GM18868 (cell line): Measurements from ENCODE around the gene PACRG.
"Not testable (repeated sequence)": the region's sequence is repeated elsewhere in the genome, so short reads cannot be mapped to it uniquely, and the experiment has no call there.

Experiments
- ATAC-seq: cut with Tn5 transposase; IDR thresholded peaks from one replicate; pipeline ENCODE4 v1.9.1; 2021; ENCODE audit warnings: mild to moderate bottlenecking, moderate library complexity; ENCODE audit not compliant: unreplicated experiment

Gene PACRG

DNA sequence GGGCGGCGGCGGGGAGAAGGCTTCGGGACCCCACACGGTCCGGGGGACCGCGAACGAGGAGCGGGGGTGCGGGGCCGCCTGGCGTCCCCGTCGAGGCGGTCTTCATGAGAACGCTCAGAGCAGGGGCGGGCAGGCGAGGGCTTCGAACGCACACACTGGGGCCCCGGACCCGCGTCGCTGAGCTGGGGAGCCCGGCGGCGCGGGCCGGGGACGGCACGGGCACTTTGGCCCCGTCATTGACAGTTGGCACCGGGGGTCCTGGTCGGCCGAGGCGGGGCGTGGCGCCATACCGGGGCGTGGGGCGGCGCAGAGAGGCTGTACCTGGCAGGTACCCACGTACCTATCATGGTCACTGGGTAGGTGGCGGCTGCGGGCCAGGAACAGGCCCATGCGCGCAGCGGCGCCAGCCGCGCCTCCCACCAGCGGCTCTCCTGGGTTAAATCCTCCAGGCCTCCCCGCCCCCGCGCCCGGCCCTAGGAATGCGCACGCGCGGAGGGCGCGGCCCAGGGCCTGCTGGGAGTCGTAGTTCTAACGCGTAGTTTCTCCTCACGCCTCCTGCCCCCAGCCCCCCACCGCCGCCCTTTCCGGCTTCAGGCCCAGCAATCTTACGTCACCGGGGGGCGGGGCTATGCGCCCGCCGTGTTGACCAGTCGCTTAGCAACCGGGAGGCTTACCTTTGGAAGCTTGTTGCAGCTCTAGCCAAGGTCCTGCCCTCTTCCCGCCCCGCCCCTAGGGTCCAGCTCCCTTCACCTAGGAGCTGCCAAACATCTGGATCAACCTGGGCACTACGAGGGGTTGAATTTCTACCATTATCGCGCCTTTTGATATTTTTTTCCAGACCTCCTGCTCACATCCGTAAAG, at the start of gene PACRG, which contains the start of gene PRKN:
Gene PACRG, plus strand, starts transcription at position 653 of the 861 bp plus-strand sequence.
Gene PRKN, minus strand, starts transcription at position 445 of the 861 bp plus-strand sequence.
- peak; percentile 96 for ATAC-seq

DNA sequence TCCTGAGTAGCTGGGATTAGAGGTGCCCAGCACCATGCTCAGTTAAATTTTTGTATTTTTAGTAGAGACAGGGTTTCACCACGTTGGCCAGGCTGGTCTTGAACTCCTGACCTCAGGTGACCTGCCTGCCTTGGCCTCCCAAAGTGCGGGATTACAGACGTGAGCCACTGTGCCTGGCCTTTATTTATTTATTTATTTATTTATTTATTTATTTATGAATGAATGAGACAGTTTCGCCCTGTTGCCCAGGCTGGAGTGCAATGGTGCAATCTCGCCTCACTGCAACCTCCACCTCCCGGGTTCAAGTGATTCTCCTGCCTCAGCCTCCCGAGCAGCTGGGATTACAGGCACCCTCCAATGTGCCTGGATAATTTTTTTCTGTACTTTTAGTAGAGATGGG, 48.9 kb upstream of the PACRG start:
- not testable (repeated sequence) for ATAC-seq

DNA sequence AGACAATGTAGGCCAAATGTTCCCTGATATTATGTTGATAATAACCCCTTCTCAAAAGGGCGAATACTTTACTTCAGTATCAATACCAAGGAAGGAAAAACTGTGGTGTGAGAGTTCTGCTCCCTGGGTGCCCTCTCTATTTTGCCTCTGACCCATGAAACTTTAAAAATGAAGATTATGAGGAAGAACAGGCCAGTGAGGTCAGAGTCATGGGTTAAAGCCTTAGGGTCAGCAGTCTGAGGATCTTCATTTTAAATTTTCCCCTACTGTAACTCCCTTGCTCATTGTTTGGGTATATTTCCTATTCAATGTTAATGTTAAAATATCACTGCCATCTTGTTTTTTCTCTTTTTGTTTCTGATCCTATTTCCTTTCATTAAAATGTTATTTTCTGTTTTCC, 48.1 kb upstream of the PACRG start:
- no peak for ATAC-seq

GRCh38 chr6:162680367-162680766, 47.4 kb upstream of the PACRG start:
- no peak for ATAC-seq

GRCh38 chr6:162680871-162681270, 46.9 kb upstream of the PACRG start:
- no peak for ATAC-seq

- no peak for ATAC-seq
Measured at GRCh38 chr6:162681447-162681846, 46.3 kb upstream of the PACRG start.

GRCh38 chr6:162683135-162683534, 44.6 kb upstream of the PACRG start:
- no peak for ATAC-seq

GRCh38 chr6:162684052-162684451, 43.7 kb upstream of the PACRG start:
- ATAC-seq, result no peak

DNA sequence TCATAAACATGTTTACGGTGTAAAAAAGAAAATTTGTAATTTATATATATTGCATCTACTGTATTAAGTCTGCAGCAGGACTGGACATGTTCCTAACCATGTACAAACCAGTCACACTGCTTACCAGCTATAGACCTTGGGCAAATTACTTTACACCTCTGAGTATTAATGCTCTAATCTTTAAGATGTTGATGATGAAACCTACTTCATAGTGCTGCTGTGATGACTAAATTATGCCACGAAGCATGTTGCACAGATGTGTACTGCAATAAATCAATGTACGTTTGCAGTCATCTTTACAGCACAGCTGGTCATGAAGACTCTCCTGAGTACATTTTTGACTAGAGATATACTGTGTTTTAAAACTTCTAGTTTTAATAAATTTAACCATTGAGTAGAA, 42.8 kb upstream of the PACRG start:
- ATAC-seq, result no peak

DNA sequence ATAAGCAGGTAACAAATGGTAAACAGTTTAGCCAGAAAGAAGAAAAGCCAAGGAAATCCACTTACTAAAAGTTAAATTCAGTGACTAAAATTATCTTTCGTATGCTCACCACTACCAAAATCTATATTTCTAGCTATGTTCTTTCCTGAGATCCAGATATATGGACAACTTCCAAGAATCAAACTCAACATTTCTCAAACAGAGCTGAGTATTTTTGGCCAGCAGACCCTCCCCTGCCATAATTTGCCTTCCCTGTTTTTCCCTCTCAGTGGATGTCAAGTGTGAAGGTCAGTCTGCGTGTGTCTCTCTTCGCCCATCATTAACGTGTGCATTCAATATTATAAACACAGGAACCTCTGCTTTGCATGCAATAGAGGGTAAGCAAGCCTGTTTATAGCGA, 42.2 kb upstream of the PACRG start:
- ATAC-seq, result no peak

GRCh38 chr6:162688751-162689345, 38.9 kb upstream of the PACRG start:
- no peak for ATAC-seq

DNA sequence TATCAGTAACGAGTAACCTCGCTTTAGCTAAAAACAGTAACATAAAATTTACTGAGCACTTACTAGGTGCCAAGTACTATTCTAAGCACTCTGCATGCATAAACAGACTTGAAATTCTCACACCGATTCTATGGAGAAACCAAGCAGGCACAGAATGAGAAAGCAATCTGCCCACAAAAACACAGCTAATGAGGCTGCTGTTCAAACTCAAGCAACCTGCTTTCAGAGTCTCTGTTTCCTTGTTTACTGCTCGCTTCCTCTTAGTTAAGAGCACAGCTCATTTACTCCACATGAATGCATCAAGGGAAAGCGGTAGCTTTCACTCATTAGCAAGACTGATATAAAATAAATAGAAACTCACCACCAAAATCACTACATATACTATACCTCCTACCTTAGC, 37.6 kb upstream of the PACRG start:
- ATAC-seq, result peak; percentile 45

GRCh38 chr6:162697872-162698403, 29.8 kb upstream of the PACRG start:
- ATAC-seq, result no peak

DNA sequence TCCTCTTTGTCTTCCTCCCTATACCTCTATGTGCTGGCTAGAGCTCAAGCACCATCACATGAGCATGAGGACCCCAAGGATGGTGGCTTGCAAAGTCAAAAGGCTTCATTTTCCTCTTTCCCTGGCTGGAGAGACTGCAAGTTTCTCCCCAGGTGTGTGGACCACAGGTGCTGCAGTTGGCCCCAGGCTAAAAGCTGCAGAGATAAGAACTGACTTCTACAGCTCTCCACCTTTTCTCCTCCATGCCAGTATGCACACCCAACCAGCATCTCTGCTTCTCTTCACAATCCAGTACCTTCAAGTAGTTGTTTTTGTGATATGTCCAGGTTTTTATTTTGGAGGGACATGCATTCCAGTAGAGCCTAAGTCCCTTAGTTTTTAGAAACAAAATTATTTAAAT, 29.3 kb upstream of the PACRG start:
- ATAC-seq, result no peak

GRCh38 chr6:162699961-162700360, 27.8 kb upstream of the PACRG start:
- ATAC-seq, result no peak

DNA sequence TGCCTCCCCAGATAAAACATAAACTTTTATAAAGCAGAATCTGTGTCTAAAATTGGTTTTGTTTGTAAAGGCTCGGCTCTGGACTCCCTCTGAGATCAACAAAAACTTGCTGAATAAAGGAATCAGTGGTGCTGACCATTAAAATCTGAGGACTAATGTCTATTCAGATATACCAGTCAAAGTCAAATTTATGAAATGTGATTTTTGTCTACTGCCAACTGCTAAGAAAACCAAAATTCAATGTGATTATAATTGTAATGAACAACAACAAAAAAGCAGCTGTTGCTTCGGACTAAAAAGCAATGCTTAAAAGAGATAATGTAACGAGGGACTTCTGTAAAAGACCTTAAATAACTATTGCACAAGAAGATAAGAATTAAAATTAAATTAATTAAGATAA, 26.8 kb upstream of the PACRG start:
- no peak for ATAC-seq

DNA sequence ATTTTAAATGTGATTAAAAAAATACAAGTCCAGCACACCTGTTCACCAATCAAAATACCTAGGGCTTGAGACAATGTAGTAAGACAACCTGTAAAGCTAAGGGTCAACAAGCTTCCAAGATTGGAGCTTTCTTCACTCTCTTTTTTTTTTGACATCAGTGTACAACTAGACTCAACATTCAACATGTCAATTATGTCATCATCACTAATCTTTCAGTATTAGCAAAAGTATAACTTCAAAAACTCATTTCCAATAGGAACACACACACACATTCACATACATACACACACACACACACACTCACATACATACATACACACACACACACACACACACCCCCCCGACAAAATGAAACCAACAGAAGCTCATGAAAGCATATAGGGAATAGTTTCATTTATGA, 26.2 kb upstream of the PACRG start:
- ATAC-seq, result no peak

DNA sequence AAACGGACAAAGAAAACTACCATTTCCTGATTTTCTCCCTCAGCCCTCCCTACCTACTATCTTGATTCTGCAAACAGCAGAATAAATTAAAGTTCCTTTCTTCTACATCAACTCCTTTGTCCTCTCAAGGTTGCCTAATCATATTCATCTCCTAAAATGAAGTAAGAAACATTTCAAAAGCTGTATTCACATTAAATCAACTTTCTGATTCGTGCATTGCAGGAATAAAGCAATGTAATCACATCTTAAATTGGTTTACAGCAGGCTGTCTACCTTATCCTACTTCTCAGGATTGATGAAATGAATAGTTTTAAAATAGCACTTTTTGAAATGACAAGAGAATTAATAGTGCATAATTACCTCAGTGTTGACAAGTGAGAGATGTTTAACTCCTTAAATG, 25.3 kb upstream of the PACRG start:
- ATAC-seq, result no peak

DNA sequence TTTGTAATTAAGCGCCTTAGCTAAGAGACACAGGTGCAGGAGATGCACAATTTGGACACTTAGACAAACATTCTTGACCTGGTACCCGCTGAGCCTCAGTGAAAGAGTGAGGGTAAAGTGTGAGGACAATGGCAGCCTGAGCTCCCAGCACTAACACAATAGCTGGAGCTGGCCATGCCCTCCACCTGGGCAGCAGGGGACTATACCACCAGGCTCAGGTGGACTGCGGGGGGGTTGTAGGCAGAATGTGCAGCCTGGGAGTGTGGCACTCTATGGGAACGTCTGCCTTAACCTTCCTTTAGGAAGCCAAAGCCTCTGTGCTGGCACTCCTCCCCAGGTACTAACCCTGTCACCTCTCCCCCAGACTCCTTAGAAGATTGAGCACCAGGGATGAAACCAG, 23.8 kb upstream of the PACRG start:
- no peak for ATAC-seq

DNA sequence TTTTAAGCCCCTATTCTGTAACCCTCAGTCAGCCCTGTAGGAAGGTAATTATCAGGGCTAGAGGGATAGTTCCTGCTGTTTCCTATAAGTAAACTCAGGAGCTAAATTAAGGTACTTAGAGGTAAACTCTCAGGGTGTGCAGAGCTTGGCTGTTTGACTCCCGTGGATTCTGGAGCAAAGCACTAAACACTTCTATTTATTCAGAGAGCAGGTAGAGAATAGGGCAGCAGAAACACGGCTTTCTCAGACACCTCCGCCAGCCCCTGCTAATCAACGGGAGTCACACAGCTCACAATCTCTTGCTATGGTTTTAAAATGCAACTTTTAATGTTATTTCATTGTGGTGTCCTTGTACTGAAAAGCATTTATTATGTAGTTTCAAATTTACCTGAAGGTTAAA, 22.0 kb upstream of the PACRG start:
- no peak for ATAC-seq

DNA sequence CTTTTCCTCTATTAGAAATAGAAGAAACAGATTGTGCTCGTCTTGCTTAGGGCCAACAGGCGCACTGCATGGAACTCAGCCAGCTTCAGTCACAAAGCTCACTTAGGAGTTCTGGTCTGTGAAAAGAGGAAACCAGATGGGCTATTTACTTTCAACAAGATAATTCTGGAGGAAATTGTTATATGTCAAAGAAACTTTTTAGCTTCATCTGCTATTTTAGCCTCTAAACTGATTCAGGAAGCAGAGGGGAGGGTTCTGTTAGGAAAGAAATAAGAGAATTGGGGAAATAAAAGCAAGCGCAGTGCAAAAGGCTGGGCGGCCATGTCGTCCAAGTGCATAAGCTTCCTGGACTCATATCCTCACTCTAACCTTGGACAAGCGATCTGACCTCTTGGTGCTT, 21.5 kb upstream of the PACRG start:
- ATAC-seq, result no peak

DNA sequence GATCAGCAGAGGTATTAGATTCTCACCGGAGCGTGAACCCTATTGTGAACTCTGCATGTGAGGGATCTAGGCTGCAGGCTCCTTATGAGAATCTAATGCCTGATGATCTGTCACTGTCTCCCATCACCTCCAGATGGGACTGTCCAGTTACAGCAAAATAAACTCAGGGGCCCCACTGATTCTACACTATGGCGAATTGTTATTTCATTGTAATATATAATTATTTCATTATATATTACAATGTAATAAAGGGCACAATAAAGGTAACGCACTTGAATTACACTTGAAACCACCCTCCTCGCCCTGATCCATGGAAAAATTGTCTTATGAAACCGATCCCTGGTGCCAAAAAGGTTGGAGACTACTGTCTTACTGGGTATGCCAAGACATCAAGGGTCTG, 18.8 kb upstream of the PACRG start:
- ATAC-seq, result no peak
